SK-N-SH (cell line): ENCODE results near the gene GFI1B. TPM values are rescaled to one million over a fixed set of nuclear protein-coding genes. Genes with fewer than 3 reads are reported as not detected.
A peak's percentile ranks its signal among the peaks of the same experiment; 100 is the strongest.

Experiments
- CTCF ChIA-PET: fragments of 300-600, 350-600 bp; formaldehyde crosslinking; extraction: SDS; loops from one replicate; lab custom pipeline; 2021; lab: Yijun Ruan, JAX
- POLR2A ChIA-PET: fragments of 350-600 bp; sonication (Branson Sonifier 250); formaldehyde crosslinking; extraction: SDS; loops from one replicate; lab custom pipeline; 2020; ENCODE audit warnings: antibody characterized with exemption, inconsistent platforms; lab: Yijun Ruan, JAX
- DNase-seq: peaks from one replicate; pipeline ENCODE4 v3.0.0; 2012
- H2AFZ ChIP-seq: fragments of 200-600 bp; sonication (generic); 2 replicates; pipeline ENCODE4 v1.8.1; 2016; ENCODE audit warnings: antibody characterized with exemption, mild to moderate bottlenecking, low read depth
- H3F3A ChIP-seq: fragments of 200-600 bp; sonication (generic); replicated peaks from 2 replicates; pipeline ENCODE3; 2016; ENCODE audit warnings: antibody characterized with exemption, mild to moderate bottlenecking; ENCODE audit not compliant: insufficient read depth
- H3K27ac ChIP-seq, 2 experiments: fragments of 200-500 bp in 1 of 2; fragments of 200-600 bp in 1 of 2; sonication (Bioruptor generic) in 1 of 2; sonication (generic), shearing (Covaris generic) in 1 of 2; 2 replicates each; pipeline versions ENCODE4 v1.5.1 to v1.6.1; 2014 to 2016; ENCODE audit warnings: low read depth in 2 of 2, inconsistent platforms in 1 of 2, low read length in 1 of 2, mild to moderate bottlenecking in 1 of 2, mixed read lengths in 1 of 2
- H3K27me3 ChIP-seq: fragments of 200-600 bp; sonication (generic), shearing (Covaris generic); 2 replicates; pipeline ENCODE4 v1.6.1; 2016; ENCODE audit warnings: mixed run types; ENCODE audit not compliant: insufficient read depth
- H3K36me3 ChIP-seq, 2 experiments: fragments of 200-500 bp in 1 of 2; fragments of 200-600 bp in 1 of 2; sonication (Bioruptor generic) in 1 of 2; sonication (generic) in 1 of 2; replicated peaks in 1 of 2; 2 replicates each; pipeline versions ENCODE3 to v1.5.1; 2014 to 2016; ENCODE audit warnings: low read length in 1 of 2, mild to moderate bottlenecking in 1 of 2; ENCODE audit not compliant: insufficient read depth in 2 of 2, control insufficient read depth in 1 of 2
- H3K4me1 ChIP-seq, 2 experiments: fragments of 200-500 bp in 1 of 2; fragments of 200-600 bp in 1 of 2; sonication (Bioruptor generic) in 1 of 2; sonication (generic), shearing (Covaris generic) in 1 of 2; 2 replicates each; pipeline versions ENCODE4 v1.5.1 to v1.6.1; 2014 to 2016; ENCODE audit warnings: low read depth in 1 of 2, low read length in 1 of 2, mixed run types in 1 of 2; ENCODE audit not compliant: insufficient read depth in 2 of 2, control insufficient read depth in 1 of 2
- H3K4me2 ChIP-seq: fragments of 200-600 bp; sonication (generic), shearing (Covaris generic); 2 replicates; pipeline ENCODE4 v1.6.1; 2017; ENCODE audit warnings: mixed run types
- H3K4me3 ChIP-seq, 2 experiments: fragments of 200-500 bp in 1 of 2; fragments of 200-600 bp in 1 of 2; sonication (Bioruptor generic) in 1 of 2; sonication (generic), shearing (Covaris generic) in 1 of 2; 2 replicates each; pipeline versions ENCODE4 v1.5.1 to v1.8.1; 2014 to 2016; ENCODE audit warnings: low read depth in 2 of 2, inconsistent platforms in 1 of 2, low read length in 1 of 2, mild to moderate bottlenecking in 1 of 2, mixed read lengths in 1 of 2, moderate library complexity in 1 of 2
- H3K79me2 ChIP-seq: fragments of 200-600 bp; sonication (generic); 2 replicates; pipeline ENCODE4 v1.8.1; 2017; ENCODE audit warnings: mild to moderate bottlenecking; ENCODE audit not compliant: insufficient read depth
- H3K9ac ChIP-seq: fragments of 200-600 bp; sonication (generic); 2 replicates; pipeline ENCODE4 v1.6.1; 2017; ENCODE audit warnings: mixed run types
- H3K9me2 ChIP-seq: fragments of 200-600 bp; sonication (generic); 2 replicates; pipeline ENCODE4 v1.6.1; 2017; ENCODE audit warnings: mixed run types
- H3K9me3 ChIP-seq: fragments of 200-600 bp; sonication (generic); 2 replicates; pipeline ENCODE4 v1.6.1; 2017; ENCODE audit warnings: mixed run types, mild to moderate bottlenecking, moderate library complexity
- H4K20me1 ChIP-seq: fragments of 200-600 bp; sonication (generic); 2 replicates; pipeline ENCODE4 v1.6.1; 2017; ENCODE audit warnings: mild to moderate bottlenecking, mixed run types; ENCODE audit not compliant: insufficient read depth
- ELF1 ChIP-seq: IDR thresholded peaks from 2 replicates; pipeline ENCODE4 v1.4.0; 2012
- EP300 ChIP-seq, 2 experiments: IDR thresholded peaks; 2 replicates each; pipeline versions ENCODE4 v1.4.0 to v1.6.1; 2012; ENCODE audit warnings: borderline replicate concordance in 1 of 2, low read depth in 1 of 2, low read length in 1 of 2
- FOSL2 ChIP-seq: IDR thresholded peaks from 2 replicates; pipeline ENCODE4 v1.4.0; 2012; ENCODE audit warnings: low read depth, mild to moderate bottlenecking, moderate library complexity, borderline replicate concordance
- FOXJ3 ChIP-seq: sonication (generic); formaldehyde crosslinking; IDR thresholded peaks from 2 replicates; pipeline ENCODE4 v1.5.1; 2020; ENCODE audit warnings: mild to moderate bottlenecking, missing genetic modification reagents
- FOXM1 ChIP-seq: IDR thresholded peaks from 2 replicates; pipeline ENCODE4 v1.4.0; 2012; ENCODE audit warnings: low read depth, mild to moderate bottlenecking
- GATA2 ChIP-seq: sonication (generic); formaldehyde crosslinking; IDR thresholded peaks from 2 replicates; pipeline ENCODE4 v1.5.0; 2020; ENCODE audit warnings: mild to moderate bottlenecking, missing genetic modification reagents
- MAX ChIP-seq: IDR thresholded peaks from 2 replicates; pipeline ENCODE4 v1.4.0; 2012; ENCODE audit warnings: low read depth
- MEF2A ChIP-seq: IDR thresholded peaks from 2 replicates; pipeline ENCODE4 v1.4.0; 2012; ENCODE audit warnings: low read depth, borderline replicate concordance
- MXI1 ChIP-seq: IDR thresholded peaks from 2 replicates; pipeline ENCODE4 v1.6.1; 2012; ENCODE audit warnings: mild to moderate bottlenecking, low read depth, low read length, improper control_type of control experiment
- PBX3 ChIP-seq: IDR thresholded peaks from 2 replicates; pipeline ENCODE4; 2012
- POLR2AphosphoS5 ChIP-seq: IDR thresholded peaks from 2 replicates; pipeline ENCODE4 v1.6.1; 2012; ENCODE audit warnings: low read depth, low read length
- REST ChIP-seq: IDR thresholded peaks from 2 replicates; pipeline ENCODE4 v1.6.1; 2012; ENCODE audit warnings: mild to moderate bottlenecking, low read depth, low read length, moderate library complexity
- RXRA ChIP-seq: IDR thresholded peaks from 2 replicates; pipeline ENCODE4 v1.4.0; 2012; ENCODE audit warnings: low read depth, mild to moderate bottlenecking, borderline replicate concordance
- SIN3A ChIP-seq: IDR thresholded peaks from 2 replicates; pipeline ENCODE4 v1.6.1; 2012; ENCODE audit warnings: low read depth, mild to moderate bottlenecking, low read length, moderate library complexity, borderline replicate concordance
- TAF1 ChIP-seq: IDR thresholded peaks from 2 replicates; pipeline ENCODE4 v1.6.1; 2012; ENCODE audit warnings: low read depth, mild to moderate bottlenecking, low read length, moderate library complexity, borderline replicate concordance
- WGBS: methylation state at CpG from one replicate; pipeline ENCODE4 v1.1.6; 2017; ENCODE audit warnings: low lambda C conversion rate; 5-methylcytosine and 5-hydroxymethylcytosine counted together
- polyA plus RNA-seq, 3 experiments: library from polyadenylated mRNA; depleted of rRNA; stranded (reverse); fragments of >200 nt; gene quantifications; 2 replicates each; pipeline ENCODE4 v1.2.3, GENCODE V29; 2012

The GFI1B gene
- 0.03 TPM in 1 of 2 replicates, not detected in the other for polyA plus RNA-seq (2012; rRNA removed)
- polyA plus RNA-seq (2012; cell fraction: cytosol; rRNA removed): 0.01 and 0.03 TPM in 2 replicates
- polyA plus RNA-seq (2012; cell fraction: nucleus; rRNA removed): not detected in 2 replicates

DNA sequence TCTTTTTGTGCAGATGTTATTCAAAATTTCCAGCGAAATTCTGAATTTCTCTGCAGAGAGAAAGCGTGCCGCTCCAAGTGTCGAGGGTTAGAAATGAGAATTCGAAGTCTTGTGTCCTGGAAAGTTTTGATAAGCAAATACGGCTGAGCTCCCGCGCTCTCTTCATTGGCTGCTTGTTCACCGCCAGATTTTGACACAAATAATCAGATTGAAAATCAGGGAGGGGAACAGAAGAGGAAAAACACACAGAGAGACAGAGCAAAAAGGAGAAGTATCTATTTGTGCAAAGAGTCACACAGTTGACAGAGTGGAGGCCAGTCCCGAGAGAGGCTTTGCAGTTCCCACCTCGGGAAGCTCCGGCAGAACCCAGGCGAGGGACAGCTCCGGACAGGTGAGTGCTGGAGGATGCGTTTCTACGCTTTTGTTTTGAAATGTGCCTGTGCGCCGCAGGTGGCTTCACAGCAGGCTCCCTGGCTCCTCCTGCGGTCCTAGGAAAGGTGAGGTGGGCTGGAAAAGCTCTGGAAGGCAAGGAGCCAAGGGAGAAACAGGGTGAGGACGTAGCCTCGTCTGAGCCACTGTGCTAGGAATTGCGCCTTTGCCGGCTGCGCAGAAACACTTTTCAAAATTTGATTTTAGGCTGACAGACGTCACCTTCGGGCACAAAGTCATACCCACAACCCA, at the start of gene GFI1B:
TSS of gene GFI1B (plus strand) at position 244 of the 681 bp plus-strand sequence. CDS start 7,985 bp downstream, outside the sequence.
- TF ChIP-seq FOXM1 (no peak), MAX (no peak), REST (peak; percentile 70; the same call in 1 of the 2 replicates), GATA2 (no peak), MEF2A (no peak), MXI1 (no peak), ELF1 (no peak), EP300 (IDR thresholded peaks at IDR 0.05; ENCODE audit: borderline replicate concordance in 1 of 2, low read depth in 1 of 2, low read length in 1 of 2) (no peak)
- Histone ChIP-seq H3K36me3 (no peaks in the 10 kb centered on the region), H3K9ac (no peak within 1 kb of the TSS), H2AFZ (no peak within 1 kb of the TSS), H3F3A (no peaks in the 10 kb centered on the region), H4K20me1 (no peaks in the 10 kb centered on the region), H3K27ac (no peak within 1 kb of the TSS), H3K4me1 (peaks cover 0 to 7% of the 10 kb centered on the region in 2 experiments; a peak in 1 of 4 replicates), H3K9me3 (no peaks in the 10 kb centered on the region), H3K79me2 (no peaks in the 10 kb centered on the region), H3K4me2 (peak within 1 kb of the TSS; percentile 19; the same call in 1 of the 2 replicates), H3K9me2 (no peaks in the 10 kb centered on the region), H3K27me3 (peaks cover 70% of the 10 kb centered on the region), H3K4me3 (no peak within 1 kb of the TSS; a peak in 2 of 4 replicates)
- ChIA-PET CTCF (interaction anchor here (0.7 to 7.4 kb wide), 25 partner anchors 9 to 179 kb away, joined by 3 to 43 read pairs (median 6); partner anchors contain the start of genes AK8, GTF3C5, SPACA9 and TSC1), POLR2A (no interaction called here)
- 16% methylated on average over 18 of the region's 26 CpGs for WGBS
- peak; percentile 16 for DNase-seq

DNA sequence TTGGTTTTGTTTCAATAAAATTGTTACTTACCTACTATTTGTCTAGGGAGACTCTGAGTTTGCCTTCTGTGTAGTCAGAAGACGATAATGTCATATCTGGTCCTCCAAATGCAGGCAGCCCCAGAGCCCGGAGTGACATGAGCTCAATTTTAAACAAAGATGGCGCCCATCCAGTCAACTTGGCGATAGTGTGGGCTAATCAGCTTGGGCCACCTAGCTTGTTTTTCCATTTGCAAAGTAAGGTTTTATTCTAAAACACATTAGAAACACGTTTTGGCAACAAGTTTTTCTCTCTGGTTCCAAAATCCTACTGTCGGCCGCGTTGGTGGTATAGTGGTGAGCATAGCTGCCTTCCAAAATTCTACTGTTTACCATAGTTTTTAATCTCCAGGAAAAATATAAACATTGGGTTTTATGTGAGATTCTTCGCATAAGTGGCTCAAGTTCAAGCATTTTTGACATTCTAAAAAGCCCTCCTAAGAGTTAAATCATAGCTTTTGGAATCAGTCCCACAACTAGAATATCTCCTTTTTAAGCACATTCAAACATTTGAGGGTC, 47.2 kb upstream of the GFI1B start:
- no peak overlapping the region for H2AFZ ChIP-seq
- CTCF ChIA-PET: interaction anchor here (0.7 to 1.1 kb wide), 2 partner anchors 8 to 30 kb away, joined by 3 read pairs; no protein-coding TSS in a partner anchor
- peaks cover 17 to 44% of the 10 kb centered on the region in 2 experiments for H3K36me3 ChIP-seq
- H3K27me3 ChIP-seq: no peaks in the 10 kb centered on the region
- H3K4me1 ChIP-seq: no peaks in the 10 kb centered on the region
- H3K9me3 ChIP-seq: no peaks in the 10 kb centered on the region
- no peaks in the 10 kb centered on the region for H3F3A ChIP-seq
- WGBS: 97% methylated on average over 9 of the region's 9 CpGs
- no peak overlapping the region for H3K9ac ChIP-seq
- H3K4me2 ChIP-seq: no peak overlapping the region
- no peak overlapping the region for H3K27ac ChIP-seq
- no peak for DNase-seq
- H4K20me1 ChIP-seq: no peaks in the 10 kb centered on the region; the same call in 1 of the 2 replicates
- peaks cover 18% of the 10 kb centered on the region for H3K79me2 ChIP-seq
- H3K9me2 ChIP-seq: no peaks in the 10 kb centered on the region
- POLR2A ChIA-PET: no interaction called here
- H3K4me3 ChIP-seq: no peak overlapping the region
- TF ChIP-seq RXRA (no peak), TAF1 (no peak), FOXJ3 (CRISPR knock-in tag) (no peak), POLR2AphosphoS5 (no peak), SIN3A (no peak), REST (no peak), FOSL2 (no peak), PBX3 (no peak), ELF1 (no peak)
